Esophagus mucosa (tissue), 1 donor: ENCODE results near the gene CNOT2. TPM values are rescaled to one million over a fixed set of nuclear protein-coding genes. Genes with fewer than 3 reads are reported as not detected.
"Not testable (repeated sequence)": the region's sequence is repeated elsewhere in the genome, so short reads cannot be mapped to it uniquely, and the experiment has no call there.

Experiments
- ATAC-seq: fragments of 200-7000 bp; cut with Tn5 transposase; one replicate; pipeline ENCODE4 v1.9.1; 2020
- total RNA-seq: library from RNA; stranded (reverse); gene quantifications from one replicate; pipeline ENCODE4 v1.2.4, GENCODE V29; 2023
- donor health status: DM: yes; HTN: yes; CAD: no.

The CNOT2 gene
- total RNA-seq, 1 donor from 2014 or later, result 35.8 TPM

GRCh38 chr12:70252832-70253231, 9.6 kb downstream of the CNOT2 start:
- no peak for ATAC-seq

- no peak for ATAC-seq
These were observed 11.0 kb downstream of the CNOT2 start for GRCh38 chr12:70254225-70254624.

- ATAC-seq, result no peak
These were observed 11.6 kb downstream of the CNOT2 start for GRCh38 chr12:70254846-70255245.

- no peak for ATAC-seq
These were observed 12.1 kb downstream of the CNOT2 start for GRCh38 chr12:70255311-70255710.

- ATAC-seq, result no peak
These were observed 15.6 kb downstream of the CNOT2 start for GRCh38 chr12:70258605-70259403.

GRCh38 chr12:70260646-70261045, 17.4 kb downstream of the CNOT2 start:
- ATAC-seq, result no peak

GRCh38 chr12:70264067-70264867, 21.0 kb downstream of the CNOT2 start:
- no peak for ATAC-seq

GRCh38 chr12:70265132-70265531, 21.9 kb downstream of the CNOT2 start:
- ATAC-seq, result no peak

GRCh38 chr12:70267550-70267949, 24.3 kb downstream of the CNOT2 start:
- no peak for ATAC-seq

- no peak for ATAC-seq
These were observed 25.7 kb downstream of the CNOT2 start for GRCh38 chr12:70268972-70269371.

- no peak for ATAC-seq
These were observed 26.9 kb downstream of the CNOT2 start for GRCh38 chr12:70270108-70270507.

GRCh38 chr12:70271025-70271424, 27.8 kb downstream of the CNOT2 start:
- no peak for ATAC-seq

GRCh38 chr12:70272510-70272909, 29.3 kb downstream of the CNOT2 start:
- ATAC-seq, result no peak

GRCh38 chr12:70275045-70275444, 31.8 kb downstream of the CNOT2 start:
- no peak for ATAC-seq

- ATAC-seq, result no peak
These were observed 34.7 kb downstream of the CNOT2 start for GRCh38 chr12:70277973-70278372.

GRCh38 chr12:70278945-70279344, 35.7 kb downstream of the CNOT2 start:
- no peak for ATAC-seq

- no peak for ATAC-seq
These were observed 40.0 kb downstream of the CNOT2 start for GRCh38 chr12:70283232-70283631.

GRCh38 chr12:70288817-70289216, 45.6 kb downstream of the CNOT2 start:
- no peak for ATAC-seq

GRCh38 chr12:70290116-70290515, 46.9 kb downstream of the CNOT2 start:
- ATAC-seq, result no peak

- ATAC-seq, result no peak
These were observed 49.0 kb downstream of the CNOT2 start for GRCh38 chr12:70292017-70292776.

- ATAC-seq, result not testable (repeated sequence)
These were observed 61.7 kb downstream of the CNOT2 start for GRCh38 chr12:70304684-70305555.

- no peak for ATAC-seq
These were observed 62.6 kb downstream of the CNOT2 start for GRCh38 chr12:70305794-70306193.
